Stimulated activated naive CD8-positive, alpha-beta T cell treated with anti-CD3 and anti-CD28 coated beads, Interleukin-15, Interleukin-2, amounts not matched to agents 100 ng/mL and 50 ng/mL, for 24 hours (primary cell): ENCODE results near the gene CELF1.

Experiments used
- H3K27ac Mint-ChIP-seq: one replicate; pipeline ENCODE4 v1.8.0; 2021; ENCODE audit warnings: mild to moderate bottlenecking, mixed read lengths
- H3K27me3 Mint-ChIP-seq: one replicate; pipeline ENCODE4 v1.8.0; 2021; ENCODE audit warnings: mixed read lengths
- H3K36me3 Mint-ChIP-seq: one replicate; pipeline ENCODE4 v1.8.0; 2021; ENCODE audit warnings: low read depth, mixed read lengths
- H3K4me1 Mint-ChIP-seq: one replicate; pipeline ENCODE4 v1.8.0; 2021; ENCODE audit warnings: low read depth, mixed read lengths
- H3K4me3 Mint-ChIP-seq: one replicate; pipeline ENCODE4 v1.8.0; 2021; ENCODE audit warnings: mild to moderate bottlenecking, mixed read lengths
- H3K9me3 Mint-ChIP-seq: one replicate; pipeline ENCODE4 v1.8.0; 2021; ENCODE audit warnings: mixed read lengths

Gene CELF1

GRCh38 chr11:47499614-47500013 is 53.3 kb downstream of the CELF1 start:
- Mint-ChIP-seq H3K27ac (no peak overlapping the region), H3K4me1 (peaks cover 48% of the 10 kb centered on the region), H3K27me3 (no peaks in the 10 kb centered on the region), H3K36me3 (peaks cover 41% of the 10 kb centered on the region), H3K9me3 (no peaks in the 10 kb centered on the region), H3K4me3 (no peak overlapping the region)

GRCh38 chr11:47499161-47499560 is 53.8 kb downstream of the CELF1 start:
- peaks cover 44% of the 10 kb centered on the region for H3K36me3 Mint-ChIP-seq
- no peaks in the 10 kb centered on the region for H3K27me3 Mint-ChIP-seq
- no peak overlapping the region for H3K27ac Mint-ChIP-seq
- H3K4me3 Mint-ChIP-seq, result no peak overlapping the region
- H3K9me3 Mint-ChIP-seq, result no peaks in the 10 kb centered on the region
- peaks cover 46% of the 10 kb centered on the region for H3K4me1 Mint-ChIP-seq

- H3K27ac Mint-ChIP-seq, result no peak overlapping the region
These were observed 54.3 kb downstream of the CELF1 start for GRCh38 chr11:47498584-47499152.

GRCh38 chr11:47498149-47498548 is 54.8 kb downstream of the CELF1 start:
- Mint-ChIP-seq H3K27me3 (no peaks in the 10 kb centered on the region), H3K4me1 (peaks cover 43% of the 10 kb centered on the region), H3K27ac (peak overlapping the region; percentile 17), H3K36me3 (peaks cover 47% of the 10 kb centered on the region), H3K9me3 (no peaks in the 10 kb centered on the region), H3K4me3 (no peak overlapping the region)

More at GRCh38 chr11:47498584-47499152, 54.3 kb downstream of the CELF1 start:
- Mint-ChIP-seq H3K4me3 (no peak overlapping the region), H3K36me3 (peaks cover 45% of the 10 kb centered on the region), H3K4me1 (peaks cover 46% of the 10 kb centered on the region), H3K9me3 (no peaks in the 10 kb centered on the region), H3K27me3 (no peaks in the 10 kb centered on the region)

GRCh38 chr11:47496808-47497207 is 56.1 kb downstream of the CELF1 start:
- H3K4me1 Mint-ChIP-seq, result peaks cover 41% of the 10 kb centered on the region
- H3K27ac Mint-ChIP-seq, result no peak overlapping the region
- H3K9me3 Mint-ChIP-seq, result no peaks in the 10 kb centered on the region
- no peaks in the 10 kb centered on the region for H3K27me3 Mint-ChIP-seq
- H3K36me3 Mint-ChIP-seq, result peaks cover 42% of the 10 kb centered on the region
- H3K4me3 Mint-ChIP-seq, result no peak overlapping the region

- H3K27ac Mint-ChIP-seq, result no peak overlapping the region
- H3K36me3 Mint-ChIP-seq, result peaks cover 36% of the 10 kb centered on the region
- no peak overlapping the region for H3K4me3 Mint-ChIP-seq
- H3K27me3 Mint-ChIP-seq, result no peaks in the 10 kb centered on the region
- H3K9me3 Mint-ChIP-seq, result no peaks in the 10 kb centered on the region
- H3K4me1 Mint-ChIP-seq, result peaks cover 36% of the 10 kb centered on the region
These were observed 57.1 kb downstream of the CELF1 start for GRCh38 chr11:47495856-47496217.

- H3K4me1 Mint-ChIP-seq, result peaks cover 30% of the 10 kb centered on the region
- H3K27ac Mint-ChIP-seq, result no peak overlapping the region
These were observed 57.7 kb downstream of the CELF1 start for GRCh38 chr11:47495011-47495855.

GRCh38 chr11:47489395-47489755 is 63.6 kb downstream of the CELF1 start:
- no peaks in the 10 kb centered on the region for H3K27me3 Mint-ChIP-seq
- no peak overlapping the region for H3K4me3 Mint-ChIP-seq
- H3K27ac Mint-ChIP-seq, result peak overlapping the region; percentile 37
- H3K4me1 Mint-ChIP-seq, result peaks cover 39% of the 10 kb centered on the region
- no peaks in the 10 kb centered on the region for H3K9me3 Mint-ChIP-seq
- H3K36me3 Mint-ChIP-seq, result peaks cover 54% of the 10 kb centered on the region

More at GRCh38 chr11:47495011-47495855, 57.7 kb downstream of the CELF1 start:
- Mint-ChIP-seq H3K27me3 (no peaks in the 10 kb centered on the region), H3K36me3 (peaks cover 30% of the 10 kb centered on the region), H3K4me3 (no peak overlapping the region), H3K9me3 (no peaks in the 10 kb centered on the region)

- H3K27ac Mint-ChIP-seq, result peak overlapping the region; percentile 37
- H3K27me3 Mint-ChIP-seq, result no peaks in the 10 kb centered on the region
- peaks cover 36% of the 10 kb centered on the region for H3K4me1 Mint-ChIP-seq
- peaks cover 54% of the 10 kb centered on the region for H3K36me3 Mint-ChIP-seq
- no peaks in the 10 kb centered on the region for H3K9me3 Mint-ChIP-seq
- H3K4me3 Mint-ChIP-seq, result no peak overlapping the region
These were observed 64.1 kb downstream of the CELF1 start for GRCh38 chr11:47488674-47489394.

GRCh38 chr11:47488111-47488510 is 64.8 kb downstream of the CELF1 start:
- H3K4me1 Mint-ChIP-seq, result peaks cover 32% of the 10 kb centered on the region
- H3K4me3 Mint-ChIP-seq, result no peak overlapping the region
- H3K9me3 Mint-ChIP-seq, result no peaks in the 10 kb centered on the region
- H3K27ac Mint-ChIP-seq, result peak overlapping the region; percentile 9
- H3K36me3 Mint-ChIP-seq, result peaks cover 58% of the 10 kb centered on the region
- H3K27me3 Mint-ChIP-seq, result no peaks in the 10 kb centered on the region

- Mint-ChIP-seq H3K36me3 (peaks cover 58% of the 10 kb centered on the region), H3K4me3 (no peak overlapping the region), H3K4me1 (peaks cover 29% of the 10 kb centered on the region), H3K9me3 (no peaks in the 10 kb centered on the region), H3K27ac (peak overlapping the region; percentile 72), H3K27me3 (no peaks in the 10 kb centered on the region)
These were observed 65.5 kb downstream of the CELF1 start for GRCh38 chr11:47487421-47487820.

GRCh38 chr11:47485107-47485506 is 67.8 kb downstream of the CELF1 start:
- Mint-ChIP-seq H3K27ac (no peak overlapping the region), H3K27me3 (no peaks in the 10 kb centered on the region), H3K4me3 (no peak overlapping the region), H3K4me1 (peaks cover 29% of the 10 kb centered on the region), H3K36me3 (peaks cover 79% of the 10 kb centered on the region), H3K9me3 (no peaks in the 10 kb centered on the region)

- Mint-ChIP-seq H3K36me3 (peaks cover 88% of the 10 kb centered on the region), H3K27me3 (no peaks in the 10 kb centered on the region), H3K9me3 (no peaks in the 10 kb centered on the region), H3K4me1 (peaks cover 18% of the 10 kb centered on the region), H3K27ac (no peak overlapping the region), H3K4me3 (no peak overlapping the region)
These were observed 69.5 kb downstream of the CELF1 start for GRCh38 chr11:47483457-47483856.

- H3K4me3 Mint-ChIP-seq, result no peak overlapping the region
- no peaks in the 10 kb centered on the region for H3K9me3 Mint-ChIP-seq
- peaks cover 80% of the 10 kb centered on the region for H3K36me3 Mint-ChIP-seq
- peaks cover 4% of the 10 kb centered on the region for H3K4me1 Mint-ChIP-seq
- no peak overlapping the region for H3K27ac Mint-ChIP-seq
- H3K27me3 Mint-ChIP-seq, result no peaks in the 10 kb centered on the region
These were observed 72.2 kb downstream of the CELF1 start for GRCh38 chr11:47480762-47481161.

- Mint-ChIP-seq H3K27ac (no peak overlapping the region), H3K36me3 (peaks cover 84% of the 10 kb centered on the region), H3K4me3 (no peak overlapping the region), H3K9me3 (no peaks in the 10 kb centered on the region), H3K27me3 (no peaks in the 10 kb centered on the region), H3K4me1 (peaks cover 4% of the 10 kb centered on the region)
These were observed 74.1 kb downstream of the CELF1 start for GRCh38 chr11:47478651-47479329.
